K562 (cell line): ENCODE results near the gene PPM1N. TPM values are rescaled to one million over a fixed set of nuclear protein-coding genes. Genes with fewer than 3 reads are reported as not detected.
A peak's percentile ranks its signal among the peaks of the same experiment; 100 is the strongest.

Source experiments
- ARID3A ChIP-seq: IDR thresholded peaks from 2 replicates; pipeline ENCODE4 v1.6.1; 2012; ENCODE audit warnings: low read depth, low read length, improper control_type of control experiment, borderline replicate concordance
- GTF2A2 ChIP-seq: IDR thresholded peaks from 2 replicates; pipeline ENCODE4 v1.6.1; 2016; ENCODE audit warnings: mild to moderate bottlenecking, missing genetic modification characterization, missing compliant biosample characterization
- MNT ChIP-seq, 2 experiments: fragments of 450-650 bp; conservative IDR thresholded peaks; 2 replicates each; pipeline ENCODE4 v1.6.1; 2017; ENCODE audit warnings: mild to moderate bottlenecking in 2 of 2, moderate library complexity in 2 of 2
- POLR2AphosphoS2 ChIP-seq: IDR thresholded peaks from 2 replicates; pipeline ENCODE4 v1.6.1; 2012; ENCODE audit warnings: low read length, improper control_type of control experiment
- RAD51 ChIP-seq: fragments of 450-650 bp; IDR thresholded peaks from 2 replicates; pipeline ENCODE4 v1.7.1; 2016; ENCODE audit warnings: low read depth, mild to moderate bottlenecking, borderline replicate concordance
- RB1 ChIP-seq: fragments of 450-650 bp; IDR thresholded peaks from 2 replicates; pipeline ENCODE4 v1.6.1; 2017; ENCODE audit warnings: low read depth, mild to moderate bottlenecking
- TBL1XR1 ChIP-seq, 2 experiments: IDR thresholded peaks; 2 replicates each; pipeline ENCODE4 v1.6.1; 2012; ENCODE audit warnings: improper control_type of control experiment in 2 of 2, low read length in 2 of 2, mild to moderate bottlenecking in 1 of 2
- ZFX ChIP-seq: sonication (generic); formaldehyde crosslinking; IDR thresholded peaks from 2 replicates; pipeline ENCODE4 v1.8.0; 2022; ENCODE audit warnings: mild to moderate bottlenecking, missing genetic modification reagents, moderate library complexity
- ZKSCAN8 ChIP-seq: fragments of 200-800 bp; sonication (Bioruptor generic); IDR thresholded peaks from 2 replicates; pipeline ENCODE4 v1.6.1; 2016; ENCODE audit warnings: missing genetic modification characterization, missing compliant biosample characterization
- ZNF121 ChIP-seq: sonication (generic); formaldehyde crosslinking; conservative IDR thresholded peaks from 2 replicates; pipeline ENCODE4 v1.8.0; 2022; ENCODE audit warnings: missing genetic modification reagents
- polyA plus RNA-seq, 8 experiments: library from polyadenylated mRNA; depleted of rRNA in 4 of 8; stranded (reverse) in 5 of 8; unstranded in 3 of 8; fragments of >200 nt; fragmentation: Nextera tagmentation in 2 of 8; fragmentation: Illumina TruSeq in 1 of 8; extraction: Ambion mirVana in 2 of 8; extraction: Trizol in 1 of 8; gene quantifications; 2 replicates each; pipeline versions ENCODE4 v1.2.1 to v1.2.3, GENCODE V29; 2011 to 2014; ENCODE audit warnings: inconsistent platforms in 1 of 8, missing spikeins in 1 of 8
- total RNA-seq, 7 experiments: library from RNA; depleted of rRNA in 6 of 7; stranded (reverse); fragments of >200 nt in 6 of 7; fragmentation: Illumina TruSeq in 2 of 7; extraction: Trizol in 2 of 7; gene quantifications; 2 replicates each; pipeline versions ENCODE4 v1.2.1 to v1.2.3, GENCODE V29; 2011 to 2021; ENCODE audit warnings: low replicate concordance in 1 of 7

Gene PPM1N
- total and polyA plus RNA-seq, 9 of the 15 experiments (the other 6 are each of a cell fraction or from before 2014, with no cell fraction given): 4.5 to 15.6 (median 8.7) TPM

GRCh38 chr19:45456500-45456815, 41.8 kb upstream of the PPM1N start (continued):
- TF ChIP-seq MNT (conservative IDR thresholded peaks at IDR 0.05) (no peak), ZFX (no peak), RAD51 (no peak), POLR2AphosphoS2 (no peak), TBL1XR1 (IDR thresholded peaks at IDR 0.05; ENCODE audit: low read length in 2 of 2) (0 out of 4 replicates have a peak, but pooled peaks of 1 of the 2 experiments have one; percentile 28), ZKSCAN8 (CRISPR knock-in tag) (no peak), RB1 (no peak), ZNF121 (CRISPR knock-in tag) (peak; percentile 99), GTF2A2 (tag) (no peak), ARID3A (no peak)
